Panc1 (cell line): ENCODE measurements around the gene SMOC2.

Experiments used
- CTCF ChIP-seq: fragments of 450-650 bp; IDR thresholded peaks from 2 replicates; pipeline ENCODE4 v1.5.1; 2017; ENCODE audit warnings: mild to moderate bottlenecking
- REST ChIP-seq, 2 experiments: IDR thresholded peaks; 2 replicates each; pipeline ENCODE4 v1.6.1; 2011 to 2012; ENCODE audit warnings: low read depth in 2 of 2, control low read depth in 1 of 2, low read length in 1 of 2, mild to moderate bottlenecking in 1 of 2, moderate library complexity in 1 of 2; ENCODE audit not compliant: insufficient read depth in 1 of 2

GRCh38 chr6:168609914-168610490, 169.0 kb downstream of the SMOC2 start:
- no peak for TF ChIP-seq CTCF
- TF ChIP-seq REST (IDR thresholded peaks at IDR 0.05; ENCODE audit: insufficient read depth in 1 of 2, low read depth in 2 of 2, low read length in 1 of 2), result no peak
